Activated naive CD8-positive, alpha-beta T cell (primary cell): ENCODE results near the gene RPTOR.

Source experiments
- H3K27ac Mint-ChIP-seq: one replicate; pipeline ENCODE4 v1.8.0; 2021; ENCODE audit warnings: mixed read lengths
- H3K27me3 Mint-ChIP-seq: one replicate; pipeline ENCODE4 v1.8.0; 2021; ENCODE audit warnings: mixed read lengths
- H3K36me3 Mint-ChIP-seq: one replicate; pipeline ENCODE4 v1.8.0; 2021; ENCODE audit warnings: mixed read lengths
- H3K4me1 Mint-ChIP-seq: one replicate; pipeline ENCODE4 v1.8.0; 2021; ENCODE audit warnings: low read depth, mixed read lengths
- H3K4me3 Mint-ChIP-seq: one replicate; pipeline ENCODE4 v1.8.0; 2021; ENCODE audit warnings: mild to moderate bottlenecking, mixed read lengths
- H3K9me3 Mint-ChIP-seq: one replicate; pipeline ENCODE4 v1.8.0; 2021; ENCODE audit warnings: low read depth, mixed read lengths

RPTOR gene

DNA sequence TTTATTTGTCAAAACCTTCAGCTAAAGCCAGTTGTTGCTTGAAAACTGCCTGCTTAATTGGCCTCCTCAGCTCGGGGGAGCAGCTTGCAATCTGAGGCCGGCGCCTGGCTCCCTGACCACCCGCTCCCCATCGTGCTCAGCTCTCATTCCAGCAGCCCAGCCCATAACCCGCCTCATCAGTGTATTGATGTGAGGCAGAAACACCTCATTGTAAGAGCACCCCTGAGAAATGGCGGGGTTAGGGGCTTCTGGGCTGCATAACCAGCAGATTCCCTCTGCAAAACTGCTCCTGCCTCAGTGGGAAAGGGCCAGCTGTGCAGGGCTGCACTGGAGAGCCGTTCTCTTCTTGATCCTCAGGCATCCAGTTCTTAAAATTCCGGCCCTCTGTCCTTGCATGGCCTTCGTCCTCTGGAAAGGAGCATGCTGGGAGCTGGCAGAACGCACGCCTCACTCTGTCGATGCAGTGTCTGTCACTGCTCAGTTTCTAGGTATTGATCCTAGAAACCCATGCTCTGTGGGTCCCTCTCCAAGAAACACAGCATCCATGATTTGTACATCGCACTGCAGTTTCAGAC is 333.2 kb downstream of the RPTOR start:
- Mint-ChIP-seq H3K27ac (peak overlapping the region; percentile 98), H3K36me3 (peaks cover 16% of the 10 kb centered on the region), H3K27me3 (no peaks in the 10 kb centered on the region), H3K9me3 (no peaks in the 10 kb centered on the region), H3K4me1 (peaks cover 40% of the 10 kb centered on the region), H3K4me3 (peak overlapping the region; percentile 77)

DNA sequence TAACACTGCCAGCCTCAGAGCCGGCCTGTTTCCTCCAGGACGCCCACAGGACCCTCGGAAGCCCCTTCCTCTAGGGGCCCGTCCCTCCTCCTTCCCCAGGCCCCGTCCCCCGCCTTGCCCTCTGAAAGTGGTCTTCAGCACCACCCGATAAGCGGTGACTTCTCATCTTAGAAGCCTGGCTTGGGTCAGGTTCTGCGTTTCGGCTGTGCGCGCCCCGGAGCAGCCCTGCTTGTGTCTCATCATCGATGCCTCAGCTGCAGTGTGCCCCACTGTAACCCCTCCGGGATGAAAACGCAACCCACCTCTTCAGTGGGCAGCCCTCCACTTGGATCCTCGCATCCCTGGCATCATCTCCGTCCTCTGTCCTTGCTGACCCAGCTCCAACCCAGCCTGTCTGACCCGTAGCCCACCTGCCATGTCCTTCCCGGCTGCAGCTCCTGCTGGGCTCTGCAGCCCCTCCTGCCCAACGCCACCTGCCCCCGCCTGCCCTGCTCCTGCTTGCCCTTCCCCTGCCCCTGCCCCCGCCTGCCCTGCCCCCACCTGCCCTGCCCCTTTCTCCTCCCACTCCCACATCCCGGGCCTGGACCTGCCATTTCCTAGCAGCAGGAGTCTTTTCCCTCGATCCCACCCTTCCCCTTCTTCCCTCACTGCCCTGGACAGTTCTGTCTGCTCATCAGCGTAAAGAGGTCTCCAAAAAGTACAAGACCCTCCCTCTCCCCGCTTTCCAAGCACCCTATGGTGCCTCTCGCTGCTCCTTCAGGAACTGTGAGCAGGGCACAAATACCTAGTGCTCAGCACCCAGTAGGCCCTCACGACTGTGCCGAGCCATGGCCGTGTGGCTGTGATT is 334.5 kb downstream of the RPTOR start:
- Mint-ChIP-seq H3K36me3 (peaks cover 13% of the 10 kb centered on the region), H3K27ac (peak overlapping the region; percentile 70), H3K27me3 (no peaks in the 10 kb centered on the region), H3K4me1 (peaks cover 28% of the 10 kb centered on the region), H3K9me3 (no peaks in the 10 kb centered on the region), H3K4me3 (peak overlapping the region; percentile 27)

DNA sequence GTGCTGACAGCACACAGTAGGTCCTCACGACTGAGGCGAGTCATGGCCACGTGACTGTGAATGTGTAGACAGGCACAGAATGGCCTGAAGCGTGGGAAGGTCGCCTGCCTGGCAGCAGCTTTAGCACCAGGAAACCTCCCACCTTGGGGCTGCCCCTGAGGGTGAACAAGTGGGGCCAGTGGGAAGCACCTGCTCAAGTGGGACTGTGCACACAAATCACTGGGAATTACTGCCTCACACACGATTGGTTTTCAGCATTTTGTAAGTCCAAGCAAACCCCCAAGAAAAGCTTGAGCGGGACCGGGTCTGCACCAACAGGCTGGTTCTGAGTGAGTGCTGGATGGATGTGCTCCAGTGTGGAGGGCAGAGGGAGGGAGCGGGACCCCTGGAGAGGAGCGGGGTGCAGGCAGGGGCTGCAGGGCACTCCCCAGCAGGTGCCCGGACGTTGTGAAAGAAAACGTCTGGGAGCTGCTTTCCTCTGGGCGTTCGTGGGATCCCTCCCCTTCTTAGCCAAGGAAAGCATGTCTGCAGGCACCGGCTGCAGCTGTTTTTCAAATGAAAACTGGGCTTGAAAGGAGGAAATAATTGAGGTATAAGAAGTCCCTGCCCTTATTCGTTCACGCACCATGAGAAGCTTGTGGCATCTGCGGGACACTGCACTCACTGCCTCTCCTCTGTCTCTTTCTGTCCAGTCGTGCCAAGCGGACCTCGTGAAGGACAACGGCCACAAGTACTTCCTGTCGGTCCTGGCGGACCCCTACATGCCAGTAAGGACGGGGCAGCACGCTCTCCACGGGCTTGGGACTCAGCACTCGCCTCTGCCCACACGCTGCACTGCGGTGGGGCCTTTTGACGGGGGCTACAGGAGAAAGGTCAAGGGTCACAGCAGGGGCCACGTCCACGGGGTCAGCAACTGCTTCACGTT is 335.3 kb downstream of the RPTOR start:
- H3K36me3 Mint-ChIP-seq: peaks cover 13% of the 10 kb centered on the region
- H3K4me1 Mint-ChIP-seq: peaks cover 25% of the 10 kb centered on the region
- peak overlapping the region; percentile 70 for H3K27ac Mint-ChIP-seq
- no peaks in the 10 kb centered on the region for H3K9me3 Mint-ChIP-seq
- H3K27me3 Mint-ChIP-seq: no peaks in the 10 kb centered on the region
- peak overlapping the region; percentile 27 for H3K4me3 Mint-ChIP-seq

GRCh38 chr17:80880648-80880985 is 336.0 kb downstream of the RPTOR start:
- H3K4me3 Mint-ChIP-seq: no peak overlapping the region
- H3K27me3 Mint-ChIP-seq: no peaks in the 10 kb centered on the region
- H3K36me3 Mint-ChIP-seq: peaks cover 15% of the 10 kb centered on the region
- no peaks in the 10 kb centered on the region for H3K9me3 Mint-ChIP-seq
- H3K27ac Mint-ChIP-seq: no peak overlapping the region
- peaks cover 22% of the 10 kb centered on the region for H3K4me1 Mint-ChIP-seq

- H3K27ac Mint-ChIP-seq: no peak overlapping the region
- H3K9me3 Mint-ChIP-seq: no peaks in the 10 kb centered on the region
- peaks cover 22% of the 10 kb centered on the region for H3K4me1 Mint-ChIP-seq
- H3K36me3 Mint-ChIP-seq: peaks cover 15% of the 10 kb centered on the region
- H3K4me3 Mint-ChIP-seq: no peak overlapping the region
- H3K27me3 Mint-ChIP-seq: no peaks in the 10 kb centered on the region
These were observed 336.7 kb downstream of the RPTOR start for GRCh38 chr17:80881306-80881705.

DNA sequence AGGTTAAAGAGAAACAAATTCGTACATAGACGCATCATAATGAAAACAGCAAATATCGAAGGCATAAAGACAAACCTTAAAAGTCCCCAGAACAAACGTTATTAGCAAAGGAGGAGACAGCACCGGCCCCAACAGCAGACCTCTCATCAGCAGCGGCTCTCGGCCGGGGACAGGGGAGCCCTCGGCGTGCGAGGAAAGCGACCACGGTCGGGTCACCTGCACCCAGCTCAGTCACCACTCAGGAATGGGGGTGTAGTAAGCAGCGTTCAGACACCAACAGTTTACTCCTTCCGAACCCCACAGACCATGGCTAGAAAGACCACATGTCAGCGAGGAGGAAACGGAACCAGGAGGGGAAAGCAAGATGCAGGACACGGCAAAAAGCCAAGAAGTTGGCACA is 337.7 kb downstream of the RPTOR start:
- H3K27me3 Mint-ChIP-seq: no peaks in the 10 kb centered on the region

GRCh38 chr17:80882926-80883685 is 338.5 kb downstream of the RPTOR start:
- Mint-ChIP-seq H3K9me3 (no peaks in the 10 kb centered on the region), H3K27ac (no peak overlapping the region), H3K36me3 (peaks cover 7% of the 10 kb centered on the region), H3K4me3 (no peak overlapping the region), H3K4me1 (peaks cover 9% of the 10 kb centered on the region), H3K27me3 (no peaks in the 10 kb centered on the region)

More for the DNA sequence above, 337.7 kb downstream of the RPTOR start:
- Mint-ChIP-seq H3K9me3 (no peaks in the 10 kb centered on the region), H3K4me3 (no peak overlapping the region), H3K4me1 (peaks cover 16% of the 10 kb centered on the region), H3K27ac (no peak overlapping the region), H3K36me3 (peaks cover 9% of the 10 kb centered on the region)

- no peak overlapping the region for H3K27ac Mint-ChIP-seq
- no peaks in the 10 kb centered on the region for H3K9me3 Mint-ChIP-seq
- no peak overlapping the region for H3K4me3 Mint-ChIP-seq
- peaks cover 7% of the 10 kb centered on the region for H3K4me1 Mint-ChIP-seq
- H3K36me3 Mint-ChIP-seq: peaks cover 7% of the 10 kb centered on the region
- H3K27me3 Mint-ChIP-seq: no peaks in the 10 kb centered on the region
These were observed 339.4 kb downstream of the RPTOR start for GRCh38 chr17:80883831-80884735.

GRCh38 chr17:80884811-80885210 is 340.2 kb downstream of the RPTOR start:
- no peaks in the 10 kb centered on the region for H3K9me3 Mint-ChIP-seq
- H3K36me3 Mint-ChIP-seq: peaks cover 10% of the 10 kb centered on the region
- peaks cover 7% of the 10 kb centered on the region for H3K4me1 Mint-ChIP-seq
- H3K27me3 Mint-ChIP-seq: no peaks in the 10 kb centered on the region
- H3K27ac Mint-ChIP-seq: no peak overlapping the region
- H3K4me3 Mint-ChIP-seq: no peak overlapping the region

DNA sequence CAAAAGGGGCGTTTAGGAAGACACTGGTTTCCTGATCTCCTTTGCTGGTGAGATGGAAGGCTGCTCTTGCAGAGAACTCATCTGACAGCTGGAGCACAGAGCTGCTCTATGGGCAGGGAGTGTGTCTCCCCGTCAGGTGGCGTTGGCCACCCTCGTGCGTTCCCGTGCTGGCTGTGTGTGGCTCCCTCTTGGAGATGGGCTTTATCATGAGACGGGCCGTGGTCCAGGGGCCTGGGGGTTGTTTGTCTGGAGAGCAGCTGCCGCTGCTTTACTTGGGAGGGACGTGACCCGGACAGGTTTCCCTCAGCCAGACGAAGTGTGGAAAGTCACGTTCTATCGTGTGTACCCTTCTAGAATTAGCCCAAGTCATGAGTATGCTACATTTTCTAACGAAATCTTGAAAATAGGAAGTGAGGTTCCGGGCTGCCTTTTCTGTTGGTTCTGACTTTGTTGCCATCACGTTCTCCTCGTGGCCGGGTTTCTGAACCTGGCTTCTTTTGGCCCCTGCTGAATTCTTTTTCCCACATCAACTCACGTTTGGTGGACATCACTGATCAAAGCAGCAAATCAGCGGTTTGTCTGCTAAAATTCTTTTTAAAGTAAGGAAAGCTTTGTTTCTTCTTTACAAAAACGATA is 341.4 kb downstream of the RPTOR start:
- peak overlapping the region; percentile 66 for H3K27ac Mint-ChIP-seq
- no peaks in the 10 kb centered on the region for H3K27me3 Mint-ChIP-seq
- peaks cover 17% of the 10 kb centered on the region for H3K4me1 Mint-ChIP-seq
- no peak overlapping the region for H3K4me3 Mint-ChIP-seq
- peaks cover 12% of the 10 kb centered on the region for H3K36me3 Mint-ChIP-seq
- no peaks in the 10 kb centered on the region for H3K9me3 Mint-ChIP-seq

DNA sequence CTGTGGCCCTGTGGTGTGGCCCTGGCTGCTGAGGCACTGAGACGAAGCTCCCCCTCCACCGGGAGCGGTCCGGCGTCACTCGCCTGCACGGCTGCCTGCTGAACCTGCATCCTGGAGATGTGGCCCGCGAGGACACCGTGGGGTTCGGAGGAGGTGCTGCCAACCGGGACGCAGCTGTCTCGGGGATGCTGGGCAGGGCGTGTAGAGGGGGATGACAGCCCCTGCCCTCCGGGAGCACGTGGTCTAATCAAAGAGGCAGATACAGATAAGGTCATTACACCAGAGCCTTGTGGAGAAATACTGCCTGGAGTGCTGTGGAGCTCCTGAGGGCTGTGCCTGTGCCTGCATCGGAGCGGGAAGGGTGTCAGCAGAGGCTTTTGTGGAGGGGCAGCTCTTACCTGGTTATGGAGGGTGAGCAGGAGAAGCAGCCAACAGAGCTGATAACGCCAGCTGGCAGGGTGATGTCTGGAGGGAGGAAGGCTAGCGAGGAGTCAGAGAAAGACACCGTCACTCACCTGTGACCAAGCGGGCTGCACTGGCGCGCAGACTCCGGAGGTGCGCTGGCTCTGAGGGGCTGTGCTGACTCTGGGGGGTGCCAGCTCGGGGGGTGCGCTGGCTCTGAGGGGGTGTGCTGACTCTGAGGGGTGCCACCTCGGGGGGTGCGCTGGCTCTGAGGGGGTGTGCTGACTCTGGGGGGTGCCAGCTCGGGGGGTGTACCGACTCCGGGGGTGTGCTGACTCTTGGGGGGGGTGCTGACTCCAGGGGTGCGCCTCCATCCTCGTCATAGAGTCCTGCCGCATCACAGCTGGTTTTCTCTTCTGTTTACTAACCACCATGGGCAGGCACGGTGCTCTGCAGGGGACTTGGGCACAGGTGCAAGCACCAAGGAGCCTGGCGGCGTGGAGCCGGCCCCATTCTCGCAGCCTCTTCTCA is 342.3 kb downstream of the RPTOR start:
- H3K4me3 Mint-ChIP-seq: no peak overlapping the region
- H3K9me3 Mint-ChIP-seq: no peaks in the 10 kb centered on the region

DNA sequence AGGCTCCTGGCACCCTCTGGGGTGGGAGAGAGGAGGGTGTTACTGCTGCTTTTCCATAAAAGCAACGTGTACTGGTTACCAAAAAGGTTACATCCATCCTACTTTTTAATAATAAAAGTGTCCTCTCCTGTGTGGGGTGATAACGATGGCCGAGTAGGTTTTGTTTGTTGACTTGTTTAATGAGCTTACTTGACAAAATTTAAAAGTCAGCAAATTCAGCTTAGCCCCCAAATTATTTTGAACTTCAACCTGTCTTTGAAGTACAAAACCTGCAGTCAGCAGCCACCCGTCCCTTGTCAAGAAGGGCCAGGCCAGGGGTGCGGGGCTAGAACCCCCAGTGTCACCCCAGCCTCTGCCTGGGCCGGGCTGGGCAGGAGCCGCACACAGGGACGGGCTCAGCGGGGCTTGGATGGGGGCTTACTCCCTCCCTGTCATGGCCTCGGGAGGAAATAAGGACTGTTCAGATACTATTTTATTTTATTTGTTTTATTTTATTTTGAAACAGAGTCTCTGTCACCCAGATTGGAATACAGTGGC is 343.1 kb downstream of the RPTOR start:
- no peaks in the 10 kb centered on the region for H3K27me3 Mint-ChIP-seq
- H3K4me3 Mint-ChIP-seq: no peak overlapping the region
- peaks cover 12% of the 10 kb centered on the region for H3K36me3 Mint-ChIP-seq
- no peaks in the 10 kb centered on the region for H3K9me3 Mint-ChIP-seq
- no peak overlapping the region for H3K27ac Mint-ChIP-seq
- H3K4me1 Mint-ChIP-seq: peaks cover 33% of the 10 kb centered on the region

More for the DNA sequence above, 342.3 kb downstream of the RPTOR start:
- Mint-ChIP-seq H3K27ac (peak overlapping the region; percentile 41), H3K36me3 (peaks cover 15% of the 10 kb centered on the region), H3K27me3 (no peaks in the 10 kb centered on the region), H3K4me1 (peaks cover 25% of the 10 kb centered on the region)
